ENCODE measurements around the gene GYPC.

The GYPC gene

GRCh38 chr2:126665483-126665882, 9.5 kb downstream of the GYPC start:
- no peaks in the 10 kb centered on the region for H3K4me1 ChIP-seq (ENCODE audit: insufficient read depth, low read length, severe bottlenecking)
- no peak overlapping the region for H3K27ac ChIP-seq (ENCODE audit: low read depth, low read length, poor library complexity, severe bottlenecking)

GRCh38 chr2:126668254-126668653, 12.3 kb downstream of the GYPC start:
- H3K79me2 ChIP-seq (ENCODE audit: insufficient read depth, low read length): no peaks in the 10 kb centered on the region
- H3K9me2 ChIP-seq (ENCODE audit: low read depth, low read length): no peaks in the 10 kb centered on the region
- H3F3A ChIP-seq (ENCODE audit: insufficient read depth, low read length): no peaks in the 10 kb centered on the region
- H4K20me1 ChIP-seq (ENCODE audit: insufficient read depth, low read length): no peaks in the 10 kb centered on the region
- H3K27ac ChIP-seq (ENCODE audit: low read depth, low read length, poor library complexity, severe bottlenecking): no peak overlapping the region
- H3K9me3 ChIP-seq (ENCODE audit: low read length): no peaks in the 10 kb centered on the region
- no peak overlapping the region for H3K9ac ChIP-seq (ENCODE audit: low read length)
- H3K36me3 ChIP-seq (ENCODE audit: insufficient read depth, low read length): no peaks in the 10 kb centered on the region
- H3K4me2 ChIP-seq (ENCODE audit: low read length): no peak overlapping the region
- H3K27me3 ChIP-seq (ENCODE audit: insufficient read depth, low read length): no peaks in the 10 kb centered on the region
- no peaks in the 10 kb centered on the region for H3K4me1 ChIP-seq (ENCODE audit: insufficient read depth, low read length, severe bottlenecking)
- TF ChIP-seq EZH2 (IDR thresholded peaks at IDR 0.05; ENCODE audit: borderline replicate concordance, low read length) (no peak), CTCF (IDR thresholded peaks at IDR 0.05; ENCODE audit: low read length) (no peak)
- H2AFZ ChIP-seq (ENCODE audit: low read length): no peak overlapping the region
- no peak overlapping the region for H3K4me3 ChIP-seq (ENCODE audit: low read depth, low read length, poor library complexity, severe bottlenecking)

More at GRCh38 chr2:126665483-126665882, 9.5 kb downstream of the GYPC start:
- Histone ChIP-seq H3K36me3 (ENCODE audit: insufficient read depth, low read length) (no peaks in the 10 kb centered on the region), H4K20me1 (ENCODE audit: insufficient read depth, low read length) (no peaks in the 10 kb centered on the region), H3K79me2 (ENCODE audit: insufficient read depth, low read length) (no peaks in the 10 kb centered on the region), H3K9me2 (ENCODE audit: low read depth, low read length) (no peaks in the 10 kb centered on the region), H3K4me3 (ENCODE audit: low read depth, low read length, poor library complexity, severe bottlenecking) (no peak overlapping the region), H3K9ac (ENCODE audit: low read length) (no peak overlapping the region), H3K9me3 (ENCODE audit: low read length) (no peaks in the 10 kb centered on the region), H3K27me3 (ENCODE audit: insufficient read depth, low read length) (no peaks in the 10 kb centered on the region), H3F3A (ENCODE audit: insufficient read depth, low read length) (no peaks in the 10 kb centered on the region), H2AFZ (ENCODE audit: low read length) (no peak overlapping the region), H3K4me2 (ENCODE audit: low read length) (no peak overlapping the region)
- TF ChIP-seq EZH2 (IDR thresholded peaks at IDR 0.05; ENCODE audit: borderline replicate concordance, low read length) (no peak), CTCF (IDR thresholded peaks at IDR 0.05; ENCODE audit: low read length) (no peak)

- Histone ChIP-seq H3K27me3 (ENCODE audit: insufficient read depth, low read length) (no peaks in the 10 kb centered on the region), H4K20me1 (ENCODE audit: insufficient read depth, low read length) (no peaks in the 10 kb centered on the region), H3K4me1 (ENCODE audit: insufficient read depth, low read length, severe bottlenecking) (no peaks in the 10 kb centered on the region), H3F3A (ENCODE audit: insufficient read depth, low read length) (no peaks in the 10 kb centered on the region), H3K9ac (ENCODE audit: low read length) (no peak overlapping the region), H3K4me3 (ENCODE audit: low read depth, low read length, poor library complexity, severe bottlenecking) (no peak overlapping the region), H3K4me2 (ENCODE audit: low read length) (no peak overlapping the region), H3K36me3 (ENCODE audit: insufficient read depth, low read length) (no peaks in the 10 kb centered on the region), H3K9me3 (ENCODE audit: low read length) (no peaks in the 10 kb centered on the region), H3K9me2 (ENCODE audit: low read depth, low read length) (no peaks in the 10 kb centered on the region), H2AFZ (ENCODE audit: low read length) (no peak overlapping the region), H3K79me2 (ENCODE audit: insufficient read depth, low read length) (no peaks in the 10 kb centered on the region), H3K27ac (ENCODE audit: low read depth, low read length, poor library complexity, severe bottlenecking) (no peak overlapping the region)
- TF ChIP-seq CTCF (IDR thresholded peaks at IDR 0.05; ENCODE audit: low read length): no peak
- no peak for TF ChIP-seq EZH2 (IDR thresholded peaks at IDR 0.05; ENCODE audit: borderline replicate concordance, low read length)
Measured at GRCh38 chr2:126669772-126670171, 13.8 kb downstream of the GYPC start.
